Gastrocnemius medialis (tissue), 4 donors: ENCODE results near the gene TMEM41A. TPM values are rescaled to one million over a fixed set of nuclear protein-coding genes. Genes with fewer than 3 reads are reported as not detected.

Source experiments
- ATAC-seq, 2 donors: fragments of 150-250 bp; one replicate each; pipeline ENCODE4 v1.9.1; 2016
- DNase-seq, 2 donors: peaks; one replicate each; pipeline ENCODE4 v3.0.0-alpha.2; 2019
- H3K27ac ChIP-seq, 4 donors: fragments of 200-600 bp; sonication (generic); 1 replicate in 1 of 4; 2 replicates in 3 of 4; pipeline ENCODE4 v1.5.1; 2016 to 2018; ENCODE audit warnings: mild to moderate bottlenecking in 2 of 4, moderate library complexity in 1 of 4
- H3K27me3 ChIP-seq, 3 donors: fragments of 200-600 bp; sonication (generic) in 2 of 3; 1 replicate in 1 of 3; 2 replicates in 2 of 3; pipeline versions ENCODE4 v1.5.1 to v1.6.0; 2016 to 2019; ENCODE audit warnings: mild to moderate bottlenecking in 1 of 3, moderate library complexity in 1 of 3
- H3K36me3 ChIP-seq, 2 donors: fragments of 200-600 bp; sonication (generic) in 1 of 2; one replicate each; pipeline ENCODE4 v1.5.1; 2017 to 2018
- H3K4me1 ChIP-seq, 2 donors: fragments of 200-600 bp; sonication (generic) in 1 of 2; one replicate each; pipeline ENCODE4 v1.5.1; 2016 to 2017; ENCODE audit warnings: mild to moderate bottlenecking in 2 of 2
- H3K4me3 ChIP-seq, 4 donors: fragments of 200-600 bp; sonication (generic) in 3 of 4; 1 replicate in 1 of 4; 2 replicates in 3 of 4; pipeline ENCODE4 v1.5.1; 2016 to 2019; ENCODE audit warnings: mild to moderate bottlenecking in 2 of 4
- H3K9me3 ChIP-seq, 3 donors: fragments of 200-600 bp; sonication (generic) in 2 of 3; 1 replicate in 1 of 3; 2 replicates in 2 of 3; pipeline ENCODE4 v1.5.1; 2016 to 2019
- CTCF ChIP-seq, 5 experiments: fragments of 450-650 bp in 3 of 5; fragments of 200-600 bp in 2 of 5; sonication (generic) in 2 of 5; IDR thresholded peaks in 4 of 5; conservative IDR thresholded peaks in 1 of 5; 1 replicate in 4 of 5; 2 replicates in 1 of 5; pipeline ENCODE4 v1.5.1; 2016 to 2019; ENCODE audit warnings: antibody characterized with exemption in 5 of 5, mild to moderate bottlenecking in 3 of 5, moderate library complexity in 3 of 5
- POLR2A ChIP-seq, 2 donors: fragments of 450-650 bp; IDR thresholded peaks; one replicate each; pipeline ENCODE4 v1.6.1; 2017; ENCODE audit warnings: antibody characterized with exemption in 2 of 2, mild to moderate bottlenecking in 2 of 2, moderate library complexity in 2 of 2
- in situ Hi-C, 4 donors: fragments of 200-750 bp; cut with MboI; loops; one replicate each; pipeline versions ENCODE4 v1.15.0 to v1.8.0; 2017; ENCODE audit warnings: low sequenced_read_pairs in 4 of 4
- intact Hi-C: fragments of 100-400 bp; cut with DNase I; formaldehyde crosslinking; loops from one replicate; pipeline ENCODE4 v1.15.1; 2023; ENCODE audit warnings: low total_unique reads
- total RNA-seq, 4 donors: library from RNA; depleted of rRNA; stranded (reverse); fragments of >200 nt; gene quantifications; one replicate each; pipeline versions ENCODE4 v1.1.0 to v1.2.3, GENCODE V29; 2016

The TMEM41A gene
- total RNA-seq, 4 donors from 2014 or later: 4.8 to 11.5 (median 6.5) TPM

DNA sequence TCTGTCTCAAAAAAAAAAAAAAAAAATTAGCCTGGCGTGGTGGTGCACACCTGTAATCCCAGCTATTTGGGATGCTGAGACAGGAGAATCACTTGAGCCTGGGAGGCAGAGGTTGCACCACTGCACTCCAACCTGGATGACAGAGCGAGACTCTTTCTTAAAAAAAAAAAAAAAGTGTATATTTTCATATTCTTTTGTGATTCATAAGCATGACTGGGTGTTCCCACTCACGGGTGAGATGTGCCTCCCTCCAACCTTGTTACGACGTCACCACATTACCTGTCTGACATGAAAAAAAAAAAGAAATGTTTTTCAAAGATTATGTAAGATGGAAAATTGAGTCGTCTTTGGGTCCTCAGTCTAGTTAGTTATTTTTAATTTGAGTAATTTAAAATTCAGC, 56.8 kb downstream of the TMEM41A start:
- Histone ChIP-seq H3K36me3 (no peaks in the 10 kb centered on the region), H3K27ac (no peak overlapping the region), H3K27me3 (no peaks in the 10 kb centered on the region), H3K4me3 (no peak overlapping the region), H3K4me1 (no peaks in the 10 kb centered on the region), H3K9me3 (no peaks in the 10 kb centered on the region)
- intact Hi-C loops: no loop called here
- in situ Hi-C loops: no loop called here
- DNase-seq: no peak
- TF ChIP-seq CTCF (IDR thresholded peaks at IDR 0.05 in 4 of 5, conservative IDR thresholded peaks at IDR 0.05 in 1 of 5): no peak
- TF ChIP-seq POLR2A (IDR thresholded peaks at IDR 0.05): no peak
- ATAC-seq: no peak

GRCh38 chr3:185439745-185440466, 58.9 kb downstream of the TMEM41A start:
- DNase-seq: no peak
- Histone ChIP-seq H3K4me3 (no peak overlapping the region), H3K9me3 (no peaks in the 10 kb centered on the region), H3K27ac (no peak overlapping the region), H3K36me3 (no peaks in the 10 kb centered on the region), H3K27me3 (no peaks in the 10 kb centered on the region), H3K4me1 (no peaks in the 10 kb centered on the region)
- TF ChIP-seq POLR2A (IDR thresholded peaks at IDR 0.05) (no peak), CTCF (IDR thresholded peaks at IDR 0.05 in 4 of 5, conservative IDR thresholded peaks at IDR 0.05 in 1 of 5) (no peak)
- no peak for ATAC-seq
- intact Hi-C loops: no loop called here
- in situ Hi-C loops: no loop called here

Other genes with a start within 250 kb of the TMEM41A start
- 1 to 10 TPM; 1.4 to 3.4 (median 1.7) TPM for gene EHHADH, start 245.0 kb downstream of the TMEM41A start, total RNA-seq
- 1 to 10 TPM; 1.6 to 6.5 (median 4.6) TPM for gene MAP3K13, start 135.9 kb downstream of the TMEM41A start, total RNA-seq
- gene LIPH, start 53.6 kb upstream of the TMEM41A start, total RNA-seq: under 1 TPM in 2 of 4 donors, not detected in 2; 0.11 to 0.41 TPM
- 10 to 100 TPM; 18.6 to 34.9 (median 31.3) TPM for gene SENP2, start 87.3 kb upstream of the TMEM41A start, total RNA-seq